Islet precursor cell (in vitro differentiated cells): Measurements from ENCODE around the gene VASP.
A peak's percentile ranks its signal among the peaks of the same experiment; 100 is the strongest.

ENCODE experiments used
- DNase-seq: peaks from one replicate; pipeline ENCODE4 v3.0.0-alpha.2; 2018

VASP gene

DNA sequence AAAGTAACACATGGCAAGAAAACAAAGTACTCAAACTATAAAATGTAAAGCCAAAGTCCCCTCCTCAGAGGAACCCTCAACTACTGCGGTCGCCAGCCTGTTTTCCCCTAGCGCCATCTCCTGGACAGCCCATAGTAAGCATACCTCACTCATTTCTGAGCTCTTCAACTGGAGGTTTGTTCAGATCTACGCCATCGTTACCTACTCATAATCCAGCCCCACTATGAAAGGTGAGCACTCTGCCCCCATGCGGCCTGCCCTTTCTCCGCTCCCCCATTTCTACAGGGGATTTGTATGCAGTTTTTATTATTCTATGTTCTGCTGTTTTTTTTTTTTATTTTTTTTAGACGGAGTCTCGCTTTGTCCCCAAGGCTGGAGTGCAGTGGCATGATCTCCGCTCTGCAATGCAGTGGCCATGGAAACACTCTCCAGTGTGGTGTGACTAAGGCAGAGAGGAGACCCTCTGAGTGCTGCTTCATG lies 51.2 kb downstream of the VASP start:
- peak; percentile 77 for DNase-seq

- DNase-seq: no peak
Measured at GRCh38 chr19:45560038-45560437, 52.8 kb downstream of the VASP start.

GRCh38 chr19:45560686-45561085 lies 53.4 kb downstream of the VASP start:
- DNase-seq: no peak

DNA sequence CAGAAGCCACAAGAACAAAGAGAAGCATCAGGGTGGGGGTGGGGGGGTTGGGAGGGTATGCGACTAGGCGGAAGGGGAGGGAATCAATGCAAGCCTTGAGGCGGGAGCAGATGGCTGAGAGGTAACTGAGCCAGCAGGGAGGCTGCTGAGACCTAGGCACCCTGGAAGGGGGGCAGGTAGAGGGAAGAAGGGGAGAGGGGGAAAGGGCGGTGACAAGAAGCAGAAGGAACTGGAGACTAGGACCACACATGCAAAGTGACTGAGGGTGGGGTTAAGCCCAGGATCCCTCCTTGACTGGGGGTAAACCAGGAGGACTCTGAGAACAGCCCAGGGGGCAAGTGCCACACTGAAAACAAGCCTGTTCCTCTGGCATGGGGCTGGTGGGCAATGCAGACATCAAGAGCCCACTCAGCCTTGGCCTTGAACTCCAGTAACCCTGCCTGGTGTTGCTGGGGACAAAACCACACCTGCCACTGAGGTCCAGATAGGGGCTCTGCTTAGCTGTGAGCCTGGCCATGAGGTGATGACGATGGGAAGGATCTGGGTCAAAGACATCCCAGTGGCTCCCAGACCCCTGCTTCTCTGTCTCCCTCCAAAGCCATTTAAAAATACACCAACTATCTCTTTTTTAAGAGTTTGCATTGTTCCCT lies 57.0 kb downstream of the VASP start:
- DNase-seq: no peak

DNA sequence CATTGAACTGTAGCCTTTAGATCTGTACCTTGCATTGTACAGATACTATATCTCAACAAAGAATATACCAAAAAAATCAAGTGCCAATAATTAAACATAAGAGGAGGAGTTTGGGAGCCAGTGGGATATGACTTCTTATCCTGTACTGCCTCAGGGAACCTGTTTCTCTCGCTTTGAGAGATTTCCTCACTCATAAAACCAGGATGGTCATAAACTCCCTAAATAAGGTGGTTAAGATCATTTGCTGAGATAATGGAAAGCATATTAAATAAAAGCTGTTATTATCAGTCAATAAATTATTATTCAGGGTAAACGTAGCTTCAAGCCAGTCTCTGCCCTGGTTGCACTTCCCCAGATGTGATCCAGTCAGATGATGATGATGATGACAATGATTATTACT lies 60.3 kb downstream of the VASP start:
- no peak for DNase-seq

DNA sequence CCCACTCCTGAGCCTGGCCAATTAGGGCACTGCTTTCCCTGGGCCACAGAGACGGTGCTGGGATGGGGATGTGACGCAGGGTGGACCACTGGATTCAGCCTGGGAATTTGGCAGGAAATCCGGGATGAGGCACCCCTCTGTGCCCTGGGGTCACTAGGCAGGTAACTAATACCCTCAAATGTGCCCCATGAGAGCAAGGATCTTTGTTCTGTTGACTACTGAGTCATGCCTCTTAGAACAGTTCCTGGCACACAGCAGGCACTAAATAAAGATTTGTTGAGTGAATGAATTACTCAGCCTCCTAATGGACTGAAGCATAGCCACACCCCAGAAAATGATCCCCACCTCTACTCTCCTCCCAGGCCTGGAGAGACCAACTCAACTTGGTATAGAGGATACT lies 61.5 kb downstream of the VASP start:
- DNase-seq: no peak

DNA sequence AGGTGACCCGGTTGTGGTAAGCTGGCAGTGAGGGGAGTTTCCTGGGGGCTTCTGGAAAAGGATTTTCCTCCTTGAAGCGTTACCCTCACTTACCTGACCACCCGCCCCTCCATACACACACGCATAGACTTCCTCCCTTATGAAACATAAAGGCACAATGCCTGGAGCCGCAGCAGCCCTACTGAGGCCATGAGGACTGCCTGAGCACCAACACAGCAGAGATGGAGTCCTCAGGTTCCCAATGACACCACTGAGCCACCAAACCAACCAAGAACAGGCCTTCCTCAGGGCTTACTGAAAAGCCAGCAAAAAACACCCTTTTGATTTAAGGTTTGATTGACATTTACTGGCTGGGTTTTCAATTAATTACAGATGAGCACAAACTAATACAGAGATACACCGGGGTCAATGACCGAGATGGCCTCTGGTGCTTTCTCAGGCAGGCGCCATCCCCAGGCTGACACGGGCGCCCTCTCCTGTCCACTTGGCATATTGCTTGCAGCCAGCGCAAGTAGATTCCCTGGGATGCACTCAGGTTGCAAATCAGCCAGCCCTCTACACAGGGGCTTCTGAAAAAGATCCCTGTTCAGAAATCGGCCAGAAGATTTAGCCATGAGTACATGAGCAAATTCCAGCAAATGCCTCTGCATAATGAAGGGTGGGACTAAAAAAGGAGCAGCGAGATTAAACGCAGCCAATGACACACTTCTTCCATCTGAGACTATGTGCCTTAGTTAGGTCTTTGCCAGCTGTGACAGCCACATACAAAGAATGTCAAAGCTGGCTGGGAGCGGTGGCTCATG lies 62.5 kb downstream of the VASP start:
- peak; percentile 87 for DNase-seq

- no peak for DNase-seq
Measured at GRCh38 chr19:45571457-45572220, 64.4 kb downstream of the VASP start.

- no peak for DNase-seq
Measured at GRCh38 chr19:45574526-45574925, 67.2 kb downstream of the VASP start.

- DNase-seq: no peak
Measured at GRCh38 chr19:45575216-45575615, 67.9 kb downstream of the VASP start.
